Endothelial cell of umbilical vein (primary cell): Measurements from ENCODE around the gene TPO. TPM values are rescaled to one million over a fixed set of nuclear protein-coding genes. Genes with fewer than 3 reads are reported as not detected.

Experiments used
- BruUV-seq: library from RNA; stranded (reverse); fragments of 400-500 nt; replicated peaks from 2 replicates; lab custom pipeline; 2021; lab: Mats Ljungman, UMichigan
- CTCF ChIA-PET: fragments of 300-600, 350-600 bp; sonication (Branson Sonifier 250); formaldehyde crosslinking; loops from one replicate; lab custom pipeline; 2021; ENCODE audit warnings: antibody characterized with exemption, inconsistent platforms; lab: Charles Lee
- POLR2A ChIA-PET: fragments of 300-600, 350-600 bp; sonication (Branson Sonifier 250); formaldehyde crosslinking; loops from one replicate; lab custom pipeline; 2021; ENCODE audit warnings: antibody characterized with exemption, inconsistent platforms; lab: Charles Lee
- DNase-seq: peaks from one replicate; pipeline ENCODE4 v3.0.0-alpha.2; 2011; ENCODE audit warnings: low read depth, low spot score
- FAIRE-seq: peaks from 2 replicates; lab custom pipeline; 2011; peaks lifted over from hg19 to GRCh38; lab: Jason Lieb, UNC
- H2AFZ ChIP-seq: 2 replicates; pipeline ENCODE4 v1.6.0; 2012; ENCODE audit warnings: low read depth, low read length, control low read depth, inconsistent platforms
- H3K27ac ChIP-seq: 2 replicates; pipeline ENCODE4 v1.5.1; 2011; ENCODE audit warnings: low read depth, mild to moderate bottlenecking, control low read depth, low read length, moderate library complexity; ENCODE audit not compliant: insufficient read depth
- H3K27me3 ChIP-seq, 2 experiments: 2 replicates each; pipeline versions ENCODE4 v1.6.0 to v1.6.1; 2011; ENCODE audit warnings: low read length in 2 of 2, mixed read lengths in 1 of 2; ENCODE audit not compliant: control insufficient read depth in 2 of 2, insufficient read depth in 2 of 2
- H3K36me3 ChIP-seq, 2 experiments: 2 replicates in 1 of 2; 3 replicates in 1 of 2; pipeline ENCODE4 v1.5.1; 2011; ENCODE audit warnings: low read length in 2 of 2, mild to moderate bottlenecking in 1 of 2, moderate library complexity in 1 of 2; ENCODE audit not compliant: control insufficient read depth in 2 of 2, insufficient read depth in 2 of 2; ENCODE audit errors: extremely low read depth in 1 of 2
- H3K4me1 ChIP-seq: 3 replicates; pipeline ENCODE4 v1.5.1; 2011; ENCODE audit warnings: mild to moderate bottlenecking, low read length; ENCODE audit not compliant: control insufficient read depth, insufficient read depth; ENCODE audit errors: extremely low read depth
- H3K4me2 ChIP-seq: 2 replicates; pipeline ENCODE4 v1.6.1; 2011; ENCODE audit warnings: low read length, control low read depth, mixed read lengths; ENCODE audit not compliant: insufficient read depth
- H3K4me3 ChIP-seq, 3 experiments: fragments of 200-600 bp in 1 of 3; sonication (generic), shearing (Covaris generic) in 1 of 3; replicated peaks in 1 of 3; 2 replicates each; pipeline ENCODE4 v1.5.1; 2011 to 2016; ENCODE audit warnings: control low read depth in 3 of 3, low read length in 3 of 3, mild to moderate bottlenecking in 2 of 3, inconsistent platforms in 1 of 3, low read depth in 1 of 3, moderate library complexity in 1 of 3; ENCODE audit not compliant: insufficient read depth in 1 of 3
- H3K79me2 ChIP-seq: 2 replicates; pipeline ENCODE4 v1.6.0; 2012; ENCODE audit warnings: low read length, inconsistent platforms; ENCODE audit not compliant: control insufficient read depth, insufficient read depth
- H3K9ac ChIP-seq: replicated peaks from 2 replicates; pipeline ENCODE3; 2011; ENCODE audit warnings: low read length, control low read depth; ENCODE audit not compliant: insufficient read depth; ENCODE audit errors: extremely low read depth
- H3K9me1 ChIP-seq: replicated peaks from 3 replicates; pipeline ENCODE4 v1.6.0; 2011; ENCODE audit warnings: mild to moderate bottlenecking, low read length; ENCODE audit not compliant: control insufficient read depth, insufficient read depth; ENCODE audit errors: extremely low read depth
- H3K9me3 ChIP-seq: replicated peaks from 2 replicates; pipeline ENCODE4 v1.5.1; 2012; ENCODE audit warnings: low read length, inconsistent platforms; ENCODE audit not compliant: control insufficient read depth, insufficient read depth
- H4K20me1 ChIP-seq: replicated peaks from 2 replicates; pipeline ENCODE3; 2011; ENCODE audit warnings: mild to moderate bottlenecking, low read length; ENCODE audit not compliant: control insufficient read depth, insufficient read depth; ENCODE audit errors: extremely low read depth
- EZH2 ChIP-seq: IDR thresholded peaks from 2 replicates; pipeline ENCODE4 v1.6.1; 2012; ENCODE audit warnings: borderline replicate concordance, low read depth, mild to moderate bottlenecking, moderate library complexity, low read length, inconsistent platforms; ENCODE audit not compliant: severe bottlenecking
- FOS ChIP-seq: IDR thresholded peaks from 2 replicates; pipeline ENCODE4 v1.6.1; 2011; ENCODE audit warnings: mild to moderate bottlenecking, low read length, moderate library complexity, borderline replicate concordance; ENCODE audit not compliant: insufficient read depth
- GATA2 ChIP-seq: IDR thresholded peaks from 2 replicates; pipeline ENCODE4 v1.7.0; 2011; ENCODE audit warnings: low read depth, mild to moderate bottlenecking, moderate library complexity, mixed read lengths, low read length; ENCODE audit not compliant: insufficient read length, insufficient read depth
- JUN ChIP-seq: IDR thresholded peaks from 2 replicates; pipeline ENCODE4 v1.6.1; 2011; ENCODE audit warnings: borderline replicate concordance, low read depth; ENCODE audit not compliant: insufficient read length, insufficient read depth
- MAX ChIP-seq: IDR thresholded peaks from 2 replicates; pipeline ENCODE4 v1.6.1; 2011; ENCODE audit not compliant: insufficient read depth, insufficient read length
- MYC ChIP-seq: IDR thresholded peaks from one replicate; pipeline ENCODE4 v1.6.1; 2011; ENCODE audit warnings: mild to moderate bottlenecking, low read depth, low read length
- POLR2A ChIP-seq: IDR thresholded peaks from 2 replicates; pipeline ENCODE4 v1.6.1; 2012; ENCODE audit warnings: low read depth, mild to moderate bottlenecking, control low read depth, low read length
- POLR2AphosphoS5 ChIP-seq: IDR thresholded peaks from 2 replicates; pipeline ENCODE4 v1.6.1; 2012; ENCODE audit warnings: low read depth, mild to moderate bottlenecking, control low read depth, low read length, moderate library complexity; ENCODE audit not compliant: insufficient read depth
- dilution Hi-C: fragments of 300-500 bp; cut with MboI; formaldehyde crosslinking; loops from one replicate; pipeline ENCODE4 v1.15.0; 2019; ENCODE audit warnings: low sequenced_read_pairs; ENCODE audit not compliant: extremely low pct_ligation_motif_present
- intact Hi-C: fragments of 100-400 bp; cut with micrococcal nuclease; formaldehyde crosslinking; loops from one replicate; pipeline ENCODE4 v1.10.0; 2022
- polyA plus RNA-seq, 4 experiments: library from polyadenylated mRNA; depleted of rRNA in 3 of 4; stranded (reverse) in 3 of 4; unstranded in 1 of 4; fragments of >200 nt; gene quantifications; 2 replicates each; pipeline versions ENCODE4 v1.2.1 to v1.2.3, GENCODE V29; 2011 to 2012; ENCODE audit warnings: missing spikeins in 1 of 4
- total RNA-seq: library from RNA; stranded (reverse); gene quantifications from 2 replicates; pipeline ENCODE4 v1.2.3, GENCODE V29; 2021
- TF ChIP-seq, protein P1 (sequence below), 2 donors: IDR thresholded peaks; 1 replicate in 1 of 2; 2 replicates in 1 of 2; pipeline ENCODE4 v1.5.1; 2011; ENCODE audit warnings: low read length in 2 of 2, mild to moderate bottlenecking in 2 of 2, moderate library complexity in 2 of 2, control low read depth in 1 of 2, inconsistent platforms in 1 of 2, low read depth in 1 of 2; ENCODE audit not compliant: insufficient read depth in 1 of 2; ENCODE audit errors: extremely low read depth in 1 of 2

The TPO gene
- total and polyA plus RNA-seq, 2 donors (not counting 3 experiments of a cell fraction or from before 2014, with no cell fraction given) = not detected

GRCh38 chr2:1432726-1433125 is 19.5 kb downstream of the TPO start:
- ChIA-PET POLR2A (no interaction called here), CTCF (no interaction called here)
- Histone ChIP-seq H3K36me3 (no peaks in the 10 kb centered on the region), H3K27me3 (no peaks in the 10 kb centered on the region), H3K79me2 (no peaks in the 10 kb centered on the region), H3K9me1 (no peaks in the 10 kb centered on the region), H2AFZ (no peak overlapping the region), H3K4me1 (no peaks in the 10 kb centered on the region), H3K9ac (no peak overlapping the region), H4K20me1 (no peaks in the 10 kb centered on the region), H3K27ac (no peak overlapping the region), H3K4me3 (no peak overlapping the region), H3K4me2 (no peak overlapping the region), H3K9me3 (peaks cover 5% of the 10 kb centered on the region)
- intact Hi-C loops = no loop called here
- FAIRE-seq (no peak), DNase-seq (no peak)
- no TSS peak for BruUV-seq
- dilution Hi-C loops = no loop called here
- no peak for TF ChIP-seq MYC

DNA sequence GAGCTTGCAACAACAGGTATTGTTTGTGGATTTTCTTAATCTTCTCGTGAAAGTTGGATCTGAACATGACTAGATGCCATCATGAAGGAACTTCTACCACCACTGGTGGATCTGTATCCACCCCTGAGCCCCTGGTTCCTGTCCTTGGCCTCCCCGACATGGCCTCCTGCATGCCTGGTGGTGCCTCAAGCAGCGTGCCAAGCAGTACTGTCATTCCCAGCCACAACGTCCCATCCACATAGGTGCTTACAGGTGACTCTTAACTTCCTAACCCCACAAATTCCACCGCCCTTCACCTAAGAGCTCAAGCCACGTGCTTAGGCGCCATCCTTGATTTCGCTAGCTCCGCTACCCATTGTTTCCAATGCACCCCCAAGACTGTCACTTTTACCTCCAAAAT is 23.1 kb downstream of the TPO start:
- no TSS peak for BruUV-seq
- Histone ChIP-seq H3K9ac (no peak overlapping the region), H3K9me3 (peaks cover 1% of the 10 kb centered on the region), H4K20me1 (no peaks in the 10 kb centered on the region), H3K4me3 (no peak overlapping the region), H3K36me3 (no peaks in the 10 kb centered on the region), H3K9me1 (no peaks in the 10 kb centered on the region), H3K27ac (no peak overlapping the region), H3K27me3 (no peaks in the 10 kb centered on the region), H3K4me1 (no peaks in the 10 kb centered on the region), H3K79me2 (no peaks in the 10 kb centered on the region), H2AFZ (no peak overlapping the region), H3K4me2 (no peak overlapping the region)
- CTCF ChIA-PET = no interaction called here
- TF ChIP-seq EZH2 (no peak), FOS (no peak), POLR2AphosphoS5 (no peak), POLR2A (no peak), MAX (no peak), GATA2 (no peak), JUN (no peak), MYC (no peak)
- TF ChIP-seq, protein P1, sequence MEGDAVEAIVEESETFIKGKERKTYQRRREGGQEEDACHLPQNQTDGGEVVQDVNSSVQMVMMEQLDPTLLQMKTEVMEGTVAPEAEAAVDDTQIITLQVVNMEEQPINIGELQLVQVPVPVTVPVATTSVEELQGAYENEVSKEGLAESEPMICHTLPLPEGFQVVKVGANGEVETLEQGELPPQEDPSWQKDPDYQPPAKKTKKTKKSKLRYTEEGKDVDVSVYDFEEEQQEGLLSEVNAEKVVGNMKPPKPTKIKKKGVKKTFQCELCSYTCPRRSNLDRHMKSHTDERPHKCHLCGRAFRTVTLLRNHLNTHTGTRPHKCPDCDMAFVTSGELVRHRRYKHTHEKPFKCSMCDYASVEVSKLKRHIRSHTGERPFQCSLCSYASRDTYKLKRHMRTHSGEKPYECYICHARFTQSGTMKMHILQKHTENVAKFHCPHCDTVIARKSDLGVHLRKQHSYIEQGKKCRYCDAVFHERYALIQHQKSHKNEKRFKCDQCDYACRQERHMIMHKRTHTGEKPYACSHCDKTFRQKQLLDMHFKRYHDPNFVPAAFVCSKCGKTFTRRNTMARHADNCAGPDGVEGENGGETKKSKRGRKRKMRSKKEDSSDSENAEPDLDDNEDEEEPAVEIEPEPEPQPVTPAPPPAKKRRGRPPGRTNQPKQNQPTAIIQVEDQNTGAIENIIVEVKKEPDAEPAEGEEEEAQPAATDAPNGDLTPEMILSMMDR (IDR thresholded peaks at IDR 0.05; ENCODE audit: extremely low read depth in 1 of 2, insufficient read depth in 1 of 2, low read depth in 1 of 2, low read length in 2 of 2) = no peak
- dilution Hi-C loops = no loop called here
- intact Hi-C loops = no loop called here
- DNase-seq = no peak
- FAIRE-seq = no peak
- POLR2A ChIA-PET = no interaction called here
